ENCODE results near the gene BUD13.

DNA sequence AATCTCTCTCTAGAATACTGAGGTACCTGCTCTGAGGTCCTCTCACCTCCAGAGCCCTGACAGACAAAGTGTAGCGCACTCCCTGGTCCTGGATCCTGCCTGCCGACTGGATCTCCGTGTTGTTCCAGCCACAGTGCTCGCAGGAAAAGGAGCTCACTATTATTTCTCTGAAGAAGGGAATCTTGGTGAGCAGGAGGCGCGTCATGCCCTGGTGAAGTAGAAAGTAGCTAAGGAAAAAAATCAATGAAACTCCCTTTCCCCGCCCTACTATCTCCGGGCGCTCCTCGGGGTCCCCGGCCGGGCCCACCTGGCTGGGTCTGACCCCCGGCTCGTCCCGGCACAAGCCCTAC, 14.6 kb upstream of the BUD13 start:
- TF ChIP-seq JUN (IDR thresholded peaks at IDR 0.05; ENCODE audit: borderline replicate concordance, low read depth, low read length) (no peak), JUN (CRISPR knock-in tag; IDR thresholded peaks at IDR 0.05; ENCODE audit: borderline replicate concordance) (no peak), TAF7 (tag; IDR thresholded peaks at IDR 0.05) (no peak), GABPA (tag; conservative IDR thresholded peaks at IDR 0.05; ENCODE audit: low read depth) (no peak), RCOR1 (IDR thresholded peaks at IDR 0.05; ENCODE audit: borderline replicate concordance in 1 of 2, low read depth in 2 of 2, low read length in 2 of 2) (no peak), YY1 (IDR thresholded peaks at IDR 0.05; ENCODE audit: borderline replicate concordance in 1 of 3, control insufficient read depth in 1 of 3, extremely low read depth in 1 of 3, insufficient read depth in 3 of 3, insufficient read length in 1 of 3, insufficient replicate concordance in 2 of 3, low read depth in 1 of 3, low read length in 2 of 3) (no peak), CBFB (CRISPR knock-in tag; IDR thresholded peaks at IDR 0.05) (no peak), ZBTB7A (IDR thresholded peaks at IDR 0.05; ENCODE audit: borderline replicate concordance, control insufficient read depth, low read depth, low read length) (no peak)
- TF ChIP-seq, protein P1, sequence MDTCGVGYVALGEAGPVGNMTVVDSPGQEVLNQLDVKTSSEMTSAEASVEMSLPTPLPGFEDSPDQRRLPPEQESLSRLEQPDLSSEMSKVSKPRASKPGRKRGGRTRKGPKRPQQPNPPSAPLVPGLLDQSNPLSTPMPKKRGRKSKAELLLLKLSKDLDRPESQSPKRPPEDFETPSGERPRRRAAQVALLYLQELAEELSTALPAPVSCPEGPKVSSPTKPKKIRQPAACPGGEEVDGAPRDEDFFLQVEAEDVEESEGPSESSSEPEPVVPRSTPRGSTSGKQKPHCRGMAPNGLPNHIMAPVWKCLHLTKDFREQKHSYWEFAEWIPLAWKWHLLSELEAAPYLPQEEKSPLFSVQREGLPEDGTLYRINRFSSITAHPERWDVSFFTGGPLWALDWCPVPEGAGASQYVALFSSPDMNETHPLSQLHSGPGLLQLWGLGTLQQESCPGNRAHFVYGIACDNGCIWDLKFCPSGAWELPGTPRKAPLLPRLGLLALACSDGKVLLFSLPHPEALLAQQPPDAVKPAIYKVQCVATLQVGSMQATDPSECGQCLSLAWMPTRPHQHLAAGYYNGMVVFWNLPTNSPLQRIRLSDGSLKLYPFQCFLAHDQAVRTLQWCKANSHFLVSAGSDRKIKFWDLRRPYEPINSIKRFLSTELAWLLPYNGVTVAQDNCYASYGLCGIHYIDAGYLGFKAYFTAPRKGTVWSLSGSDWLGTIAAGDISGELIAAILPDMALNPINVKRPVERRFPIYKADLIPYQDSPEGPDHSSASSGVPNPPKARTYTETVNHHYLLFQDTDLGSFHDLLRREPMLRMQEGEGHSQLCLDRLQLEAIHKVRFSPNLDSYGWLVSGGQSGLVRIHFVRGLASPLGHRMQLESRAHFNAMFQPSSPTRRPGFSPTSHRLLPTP (IDR thresholded peaks at IDR 0.05; ENCODE audit: borderline replicate concordance, extremely low read depth, insufficient read length) = no peak
- TF ChIP-seq, protein P2, sequence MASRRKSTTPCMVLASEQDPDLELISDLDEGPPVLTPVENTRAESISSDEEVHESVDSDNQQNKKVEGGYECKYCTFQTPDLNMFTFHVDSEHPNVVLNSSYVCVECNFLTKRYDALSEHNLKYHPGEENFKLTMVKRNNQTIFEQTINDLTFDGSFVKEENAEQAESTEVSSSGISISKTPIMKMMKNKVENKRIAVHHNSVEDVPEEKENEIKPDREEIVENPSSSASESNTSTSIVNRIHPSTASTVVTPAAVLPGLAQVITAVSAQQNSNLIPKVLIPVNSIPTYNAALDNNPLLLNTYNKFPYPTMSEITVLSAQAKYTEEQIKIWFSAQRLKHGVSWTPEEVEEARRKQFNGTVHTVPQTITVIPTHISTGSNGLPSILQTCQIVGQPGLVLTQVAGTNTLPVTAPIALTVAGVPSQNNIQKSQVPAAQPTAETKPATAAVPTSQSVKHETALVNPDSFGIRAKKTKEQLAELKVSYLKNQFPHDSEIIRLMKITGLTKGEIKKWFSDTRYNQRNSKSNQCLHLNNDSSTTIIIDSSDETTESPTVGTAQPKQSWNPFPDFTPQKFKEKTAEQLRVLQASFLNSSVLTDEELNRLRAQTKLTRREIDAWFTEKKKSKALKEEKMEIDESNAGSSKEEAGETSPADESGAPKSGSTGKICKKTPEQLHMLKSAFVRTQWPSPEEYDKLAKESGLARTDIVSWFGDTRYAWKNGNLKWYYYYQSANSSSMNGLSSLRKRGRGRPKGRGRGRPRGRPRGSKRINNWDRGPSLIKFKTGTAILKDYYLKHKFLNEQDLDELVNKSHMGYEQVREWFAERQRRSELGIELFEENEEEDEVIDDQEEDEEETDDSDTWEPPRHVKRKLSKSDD (conservative IDR thresholded peaks at IDR 0.05; ENCODE audit: low read length) = no peak
- TF ChIP-seq, protein P3, sequence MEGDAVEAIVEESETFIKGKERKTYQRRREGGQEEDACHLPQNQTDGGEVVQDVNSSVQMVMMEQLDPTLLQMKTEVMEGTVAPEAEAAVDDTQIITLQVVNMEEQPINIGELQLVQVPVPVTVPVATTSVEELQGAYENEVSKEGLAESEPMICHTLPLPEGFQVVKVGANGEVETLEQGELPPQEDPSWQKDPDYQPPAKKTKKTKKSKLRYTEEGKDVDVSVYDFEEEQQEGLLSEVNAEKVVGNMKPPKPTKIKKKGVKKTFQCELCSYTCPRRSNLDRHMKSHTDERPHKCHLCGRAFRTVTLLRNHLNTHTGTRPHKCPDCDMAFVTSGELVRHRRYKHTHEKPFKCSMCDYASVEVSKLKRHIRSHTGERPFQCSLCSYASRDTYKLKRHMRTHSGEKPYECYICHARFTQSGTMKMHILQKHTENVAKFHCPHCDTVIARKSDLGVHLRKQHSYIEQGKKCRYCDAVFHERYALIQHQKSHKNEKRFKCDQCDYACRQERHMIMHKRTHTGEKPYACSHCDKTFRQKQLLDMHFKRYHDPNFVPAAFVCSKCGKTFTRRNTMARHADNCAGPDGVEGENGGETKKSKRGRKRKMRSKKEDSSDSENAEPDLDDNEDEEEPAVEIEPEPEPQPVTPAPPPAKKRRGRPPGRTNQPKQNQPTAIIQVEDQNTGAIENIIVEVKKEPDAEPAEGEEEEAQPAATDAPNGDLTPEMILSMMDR (IDR thresholded peaks at IDR 0.05 in 2 of 3, conservative IDR thresholded peaks at IDR 0.05 in 1 of 3; ENCODE audit: insufficient read depth in 2 of 3, low read depth in 1 of 3, low read length in 3 of 3) = no peak
